Suprapubic skin (tissue), 3 donors: ENCODE results near the gene BLOC1S1.

Experiments used
- POLR2A ChIP-seq, 2 donors: fragments of 450-650 bp; IDR thresholded peaks; one replicate each; pipeline ENCODE4 v1.6.1; 2017; ENCODE audit warnings: antibody characterized with exemption in 2 of 2, mild to moderate bottlenecking in 2 of 2, moderate library complexity in 2 of 2
- TF ChIP-seq, protein P1 (sequence below), 2 donors: fragments of 200-600 bp in 1 of 2; fragments of 450-650 bp in 1 of 2; sonication (generic) in 1 of 2; IDR thresholded peaks; one replicate each; pipeline ENCODE4 v1.5.1; 2016 to 2019; ENCODE audit warnings: antibody characterized with exemption in 2 of 2, mild to moderate bottlenecking in 1 of 2, moderate library complexity in 1 of 2

DNA sequence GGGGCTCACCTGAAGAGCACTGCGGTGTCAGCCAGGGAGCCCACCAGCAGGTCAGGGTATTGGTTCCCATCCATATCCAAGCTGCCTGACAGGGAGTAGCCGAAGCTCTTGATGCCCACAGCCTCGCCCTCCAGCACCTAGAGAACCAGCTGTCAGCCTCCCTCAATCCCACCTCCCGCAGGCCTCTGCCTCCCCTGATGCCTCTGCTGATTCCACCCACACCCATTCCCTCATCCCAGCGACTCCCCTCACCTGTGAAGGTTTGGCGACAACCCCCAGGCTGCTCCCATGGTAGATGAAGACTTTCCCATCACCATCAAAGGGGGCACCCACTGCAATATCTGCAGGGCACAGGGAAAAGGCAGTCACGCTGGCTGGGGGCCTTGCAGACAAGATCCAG, 18.2 kb upstream of the BLOC1S1 start:
- TF ChIP-seq, protein P1, sequence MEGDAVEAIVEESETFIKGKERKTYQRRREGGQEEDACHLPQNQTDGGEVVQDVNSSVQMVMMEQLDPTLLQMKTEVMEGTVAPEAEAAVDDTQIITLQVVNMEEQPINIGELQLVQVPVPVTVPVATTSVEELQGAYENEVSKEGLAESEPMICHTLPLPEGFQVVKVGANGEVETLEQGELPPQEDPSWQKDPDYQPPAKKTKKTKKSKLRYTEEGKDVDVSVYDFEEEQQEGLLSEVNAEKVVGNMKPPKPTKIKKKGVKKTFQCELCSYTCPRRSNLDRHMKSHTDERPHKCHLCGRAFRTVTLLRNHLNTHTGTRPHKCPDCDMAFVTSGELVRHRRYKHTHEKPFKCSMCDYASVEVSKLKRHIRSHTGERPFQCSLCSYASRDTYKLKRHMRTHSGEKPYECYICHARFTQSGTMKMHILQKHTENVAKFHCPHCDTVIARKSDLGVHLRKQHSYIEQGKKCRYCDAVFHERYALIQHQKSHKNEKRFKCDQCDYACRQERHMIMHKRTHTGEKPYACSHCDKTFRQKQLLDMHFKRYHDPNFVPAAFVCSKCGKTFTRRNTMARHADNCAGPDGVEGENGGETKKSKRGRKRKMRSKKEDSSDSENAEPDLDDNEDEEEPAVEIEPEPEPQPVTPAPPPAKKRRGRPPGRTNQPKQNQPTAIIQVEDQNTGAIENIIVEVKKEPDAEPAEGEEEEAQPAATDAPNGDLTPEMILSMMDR (IDR thresholded peaks at IDR 0.05) = no peak
- no peak for TF ChIP-seq POLR2A (IDR thresholded peaks at IDR 0.05)
